Naive B cell (primary cell): ENCODE results near the gene RANBP3. TPM values are rescaled to one million over a fixed set of nuclear protein-coding genes. Genes with fewer than 3 reads are reported as not detected.
A peak's percentile ranks its signal among the peaks of the same experiment; 100 is the strongest.
"Not testable (repeated sequence)": the region's sequence is repeated elsewhere in the genome, so short reads cannot be mapped to it uniquely, and the experiment has no call there.

ENCODE experiments used
- ATAC-seq, 2 donors: fragments of 150-1000 bp; cut with Tn5 transposase; 2 replicates each; pipeline ENCODE4 v1.10.0; 2021; ENCODE audit warnings: low read depth in 2 of 2, mild to moderate bottlenecking in 2 of 2, moderate library complexity in 2 of 2
- DNase-seq: peaks from one replicate; pipeline ENCODE4 v3.0.0; 2022
- H3K27ac Mint-ChIP-seq, 6 donors: one replicate each; pipeline ENCODE4 v1.8.0; 2020 to 2022; ENCODE audit warnings: mild to moderate bottlenecking in 6 of 6, mixed read lengths in 6 of 6, moderate library complexity in 5 of 6, inconsistent platforms in 2 of 6
- H3K27me3 Mint-ChIP-seq, 3 donors: one replicate each; pipeline ENCODE4 v1.8.0; 2021 to 2022; ENCODE audit warnings: mixed read lengths in 3 of 3, mild to moderate bottlenecking in 1 of 3
- H3K36me3 Mint-ChIP-seq, 2 donors: one replicate each; pipeline ENCODE4 v1.8.0; 2020 to 2022; ENCODE audit warnings: mixed read lengths in 2 of 2, inconsistent platforms in 1 of 2, mild to moderate bottlenecking in 1 of 2
- H3K4me1 Mint-ChIP-seq, 3 donors: one replicate each; pipeline ENCODE4 v1.8.0; 2020 to 2022; ENCODE audit warnings: mixed read lengths in 3 of 3, inconsistent platforms in 1 of 3, mild to moderate bottlenecking in 1 of 3, moderate library complexity in 1 of 3
- H3K4me3 Mint-ChIP-seq, 8 donors: one replicate each; pipeline ENCODE4 v1.8.0; 2020 to 2022; ENCODE audit warnings: mild to moderate bottlenecking in 8 of 8, mixed read lengths in 8 of 8, moderate library complexity in 8 of 8, inconsistent platforms in 2 of 8
- H3K9me3 Mint-ChIP-seq, 7 donors: one replicate each; pipeline ENCODE4 v1.8.0; 2020 to 2022; ENCODE audit warnings: mixed read lengths in 7 of 7, mild to moderate bottlenecking in 5 of 7, inconsistent platforms in 2 of 7, moderate library complexity in 1 of 7
- polyA plus RNA-seq, 6 donors: library from polyadenylated mRNA; unstranded; fragments of 300-500 nt; fragmentation: Illumina TruSeq; gene quantifications; one replicate each; pipeline ENCODE4 v1.2.3, GENCODE V29; 2021; ENCODE audit warnings: low read depth in 6 of 6

RANBP3 gene
- polyA plus RNA-seq, 6 donors from 2014 or later = 2.8 to 10.7 (median 7.4) TPM

- peaks cover 0 to 1% (median 0%) of the 10 kb centered on the region in 7 donors for H3K9me3 Mint-ChIP-seq
These were observed 11.6 kb upstream of the RANBP3 start for GRCh38 chr19:5989388-5990074.

GRCh38 chr19:5988517-5989387 lies 10.8 kb upstream of the RANBP3 start:
- Mint-ChIP-seq H3K27ac (no peak overlapping the region), H3K27me3 (no peaks in the 10 kb centered on the region), H3K4me1 (peaks cover 8 to 25% (median 10%) of the 10 kb centered on the region in 3 donors), H3K4me3 (peak overlapping the region in 4 of 8 donors; percentile 16 to 55 (median 42)), H3K9me3 (peaks cover 0 to 1% (median 0%) of the 10 kb centered on the region in 7 donors), H3K36me3 (no peaks in the 10 kb centered on the region)
- ATAC-seq (no peak), DNase-seq (no peak)

More at GRCh38 chr19:5989388-5990074, 11.6 kb upstream of the RANBP3 start:
- H3K27ac Mint-ChIP-seq = no peak overlapping the region
- H3K36me3 Mint-ChIP-seq = no peaks in the 10 kb centered on the region
- no peak for ATAC-seq
- DNase-seq = no peak
- no peaks in the 10 kb centered on the region for H3K27me3 Mint-ChIP-seq
- peak overlapping the region in 2 of 8 donors; percentile 29 to 32 for H3K4me3 Mint-ChIP-seq
- peaks cover 8 to 25% (median 10%) of the 10 kb centered on the region in 3 donors for H3K4me1 Mint-ChIP-seq

- DNase-seq = peak; percentile 56
- Mint-ChIP-seq H3K9me3 (peaks cover 0 to 1% (median 0%) of the 10 kb centered on the region in 7 donors), H3K4me1 (peaks cover 8 to 21% (median 10%) of the 10 kb centered on the region in 3 donors)
These were observed 9.3 kb upstream of the RANBP3 start for GRCh38 chr19:5987077-5987818.

GRCh38 chr19:5985837-5986236 lies 7.9 kb upstream of the RANBP3 start:
- ATAC-seq, H3K36me3 Mint-ChIP-seq, H3K9me3 Mint-ChIP-seq, H3K4me3 Mint-ChIP-seq, DNase-seq, H3K27me3 Mint-ChIP-seq, H3K27ac Mint-ChIP-seq: not testable (repeated sequence)
- peaks cover 8 to 16% (median 10%) of the 10 kb centered on the region in 3 donors for H3K4me1 Mint-ChIP-seq

More at GRCh38 chr19:5987077-5987818, 9.3 kb upstream of the RANBP3 start:
- ATAC-seq = peak; percentile 42 to 49
- Mint-ChIP-seq H3K27me3 (no peaks in the 10 kb centered on the region), H3K27ac (peak overlapping the region in 2 of 6 donors; percentile 61 to 63), H3K36me3 (no peaks in the 10 kb centered on the region), H3K4me3 (peak overlapping the region; percentile 55 to 90 (median 82))

- no peaks in the 10 kb centered on the region for H3K36me3 Mint-ChIP-seq
- H3K27ac Mint-ChIP-seq = peak overlapping the region in 1 of 6 donors; percentile 76
- DNase-seq = no peak
- peak overlapping the region in 3 of 8 donors; percentile 2 to 47 (median 42) for H3K4me3 Mint-ChIP-seq
- H3K27me3 Mint-ChIP-seq = no peaks in the 10 kb centered on the region
- no peak for ATAC-seq
- H3K9me3 Mint-ChIP-seq = no peaks in the 10 kb centered on the region
- peaks cover 8 to 13% (median 10%) of the 10 kb centered on the region in 3 donors for H3K4me1 Mint-ChIP-seq
These were observed 7.3 kb upstream of the RANBP3 start for GRCh38 chr19:5985098-5985783.

- H3K27me3 Mint-ChIP-seq = no peaks in the 10 kb centered on the region
- H3K4me1 Mint-ChIP-seq = peaks cover 12 to 15% (median 14%) of the 10 kb centered on the region in 3 donors
- ATAC-seq (no peak), DNase-seq (no peak)
- no peaks in the 10 kb centered on the region for H3K9me3 Mint-ChIP-seq
- H3K36me3 Mint-ChIP-seq = no peaks in the 10 kb centered on the region
- no peak overlapping the region for H3K27ac Mint-ChIP-seq
- peak overlapping the region in 1 of 8 donors; percentile 47 for H3K4me3 Mint-ChIP-seq
These were observed 6.7 kb upstream of the RANBP3 start for GRCh38 chr19:5984600-5984999.

GRCh38 chr19:5983367-5983955 lies 5.5 kb upstream of the RANBP3 start:
- H3K4me1 Mint-ChIP-seq = peaks cover 19 to 23% (median 22%) of the 10 kb centered on the region in 3 donors
- no peak overlapping the region for H3K4me3 Mint-ChIP-seq
- H3K27ac Mint-ChIP-seq = peak overlapping the region in 1 of 6 donors; percentile 33
- no peaks in the 10 kb centered on the region for H3K9me3 Mint-ChIP-seq
- H3K36me3 Mint-ChIP-seq = no peaks in the 10 kb centered on the region
- ATAC-seq (no peak), DNase-seq (no peak)
- no peaks in the 10 kb centered on the region for H3K27me3 Mint-ChIP-seq

- Mint-ChIP-seq H3K27me3 (no peaks in the 10 kb centered on the region), H3K36me3 (peaks cover 0 to 8% of the 10 kb centered on the region in 2 donors), H3K9me3 (no peaks in the 10 kb centered on the region), H3K27ac (peak overlapping the region in 5 of 6 donors; percentile 95 to 98 (median 96)), H3K4me3 (peak overlapping the region; percentile 85 to 98 (median 96)), H3K4me1 (peaks cover 44 to 55% (median 53%) of the 10 kb centered on the region in 3 donors)
- DNase-seq (no peak), ATAC-seq (no peak)
These were observed 939 bp upstream of the RANBP3 start for GRCh38 chr19:5978606-5979552.

- H3K4me3 Mint-ChIP-seq = peak overlapping the region; percentile 91 to 98 (median 96)
- no peaks in the 10 kb centered on the region for H3K27me3 Mint-ChIP-seq
- ATAC-seq = peak in 1 of 2 donors; percentile 1
- peaks cover 0 to 8% of the 10 kb centered on the region in 2 donors for H3K36me3 Mint-ChIP-seq
- H3K4me1 Mint-ChIP-seq = peaks cover 49 to 68% (median 60%) of the 10 kb centered on the region in 3 donors
- H3K9me3 Mint-ChIP-seq = no peaks in the 10 kb centered on the region
- H3K27ac Mint-ChIP-seq = peak overlapping the region; percentile 58 to 96 (median 94)
- no peak for DNase-seq
These were observed 637 bp downstream of the RANBP3 start for GRCh38 chr19:5977222-5977784.

GRCh38 chr19:5976768-5977167 lies 1.2 kb downstream of the RANBP3 start:
- no peak for DNase-seq
- Mint-ChIP-seq H3K4me1 (peaks cover 53 to 73% (median 63%) of the 10 kb centered on the region in 3 donors), H3K4me3 (peak overlapping the region; percentile 91 to 98 (median 96)), H3K27ac (peak overlapping the region; percentile 24 to 96 (median 90)), H3K9me3 (no peaks in the 10 kb centered on the region), H3K36me3 (peaks cover 0 to 8% of the 10 kb centered on the region in 2 donors), H3K27me3 (no peaks in the 10 kb centered on the region)
- no peak for ATAC-seq

GRCh38 chr19:5975388-5975728 lies 2.6 kb downstream of the RANBP3 start:
- ATAC-seq = no peak
- Mint-ChIP-seq H3K27ac (peak overlapping the region in 3 of 6 donors; percentile 64 to 96 (median 67)), H3K36me3 (peaks cover 0 to 8% of the 10 kb centered on the region in 2 donors), H3K27me3 (no peaks in the 10 kb centered on the region), H3K4me1 (peaks cover 57 to 84% (median 67%) of the 10 kb centered on the region in 3 donors), H3K4me3 (peak overlapping the region in 7 of 8 donors; percentile 91 to 98 (median 95)), H3K9me3 (no peaks in the 10 kb centered on the region)
- DNase-seq = no peak
